OCI-LY7 (cell line): Measurements from ENCODE around the gene TXNL4B. TPM values are rescaled to one million over a fixed set of nuclear protein-coding genes. Genes with fewer than 3 reads are reported as not detected.

Source experiments
- BruUV-seq: library from RNA; stranded (reverse); fragments of 400-500 nt; replicated peaks from 2 replicates; lab custom pipeline; 2021; lab: Mats Ljungman, UMichigan
- CTCF ChIA-PET: fragments of 300-600 bp; sonication (Branson Sonifier 250); formaldehyde crosslinking; loops from one replicate; lab custom pipeline; 2022; ENCODE audit warnings: antibody characterized with exemption; ENCODE audit not compliant: unreplicated experiment; lab: Charles Lee
- POLR2A ChIA-PET: fragments of 300-600 bp; sonication (Branson Sonifier 250); formaldehyde crosslinking; loops from one replicate; lab custom pipeline; 2022; ENCODE audit warnings: antibody characterized with exemption; lab: Charles Lee
- DNase-seq: peaks from one replicate; pipeline ENCODE4 v3.0.0-alpha.2; 2015; ENCODE audit warnings: low spot score
- H2AFZ ChIP-seq: fragments of 200-600 bp; sonication (generic), shearing (Covaris generic); 2 replicates; pipeline ENCODE4 v1.6.1; 2014; ENCODE audit warnings: mild to moderate bottlenecking, antibody characterized with exemption, low read length, moderate library complexity
- H3K27ac ChIP-seq: fragments of 200-600 bp; sonication (generic); 2 replicates; pipeline ENCODE4 v1.5.1; 2014; ENCODE audit warnings: mixed run types, low read depth, mild to moderate bottlenecking, moderate library complexity, low read length, inconsistent platforms; ENCODE audit not compliant: poor library complexity, severe bottlenecking
- H3K36me3 ChIP-seq: fragments of 200-600 bp; sonication (generic); 2 replicates; pipeline ENCODE4 v1.6.1; 2014; ENCODE audit warnings: mild to moderate bottlenecking, antibody characterized with exemption, low read length, moderate library complexity, mixed read lengths; ENCODE audit not compliant: insufficient read depth
- H3K4me1 ChIP-seq: fragments of 200-600 bp; sonication (generic); 2 replicates; pipeline ENCODE4 v1.5.1; 2014; ENCODE audit warnings: mild to moderate bottlenecking, low read length; ENCODE audit not compliant: insufficient read depth, poor library complexity, severe bottlenecking
- H3K4me2 ChIP-seq: fragments of 200-600 bp; sonication (generic); 2 replicates; pipeline ENCODE4 v1.6.1; 2014; ENCODE audit warnings: mild to moderate bottlenecking, low read length
- H3K4me3 ChIP-seq: fragments of 200-600 bp; sonication (generic); 2 replicates; pipeline ENCODE4 v1.5.1; 2014; ENCODE audit warnings: mild to moderate bottlenecking, low read depth, low read length; ENCODE audit not compliant: poor library complexity, severe bottlenecking
- H3K79me2 ChIP-seq: fragments of 200-600 bp; sonication (generic); 2 replicates; pipeline ENCODE4 v1.6.1; 2016; ENCODE audit warnings: low read depth, mild to moderate bottlenecking, low read length, moderate library complexity, mixed read lengths; ENCODE audit not compliant: insufficient read depth
- H3K9me2 ChIP-seq: fragments of 200-600 bp; sonication (generic); 2 replicates; pipeline ENCODE4 v1.6.1; 2016; ENCODE audit warnings: mild to moderate bottlenecking, low read length, mixed read lengths; ENCODE audit not compliant: insufficient read depth
- H3K9me3 ChIP-seq: fragments of 200-600 bp; sonication (generic); 2 replicates; pipeline ENCODE4 v1.6.1; 2014; ENCODE audit warnings: mild to moderate bottlenecking, mixed run types, low read length, mixed read lengths
- H4K20me1 ChIP-seq: fragments of 200-600 bp; sonication (generic); 2 replicates; pipeline ENCODE4 v1.6.1; 2014; ENCODE audit warnings: mild to moderate bottlenecking, antibody characterized with exemption, low read length, moderate library complexity, mixed read lengths; ENCODE audit not compliant: insufficient read depth
- EZH2phosphoT487 ChIP-seq: fragments of 200-600 bp; sonication (generic); IDR thresholded peaks from 2 replicates; pipeline ENCODE4 v1.6.1; 2018; ENCODE audit warnings: low read depth, borderline replicate concordance, mild to moderate bottlenecking, mixed run types, antibody characterized with exemption, low read length, moderate library complexity, mixed read lengths
- intact Hi-C: fragments of 100-400 bp; cut with micrococcal nuclease; formaldehyde crosslinking; loops from one replicate; pipeline ENCODE4 v1.10.0; 2022; ENCODE audit not compliant: unreplicated experiment
- total RNA-seq, 2 experiments: library from RNA; depleted of rRNA in 1 of 2; stranded (reverse); fragments of >200 nt in 1 of 2; shearing (Covaris generic) in 1 of 2; gene quantifications; 2 replicates each; pipeline ENCODE4 v1.2.3, GENCODE V29; 2014 to 2022
- TF ChIP-seq, protein P1 (sequence below): fragments of 200-600 bp; sonication (generic); conservative IDR thresholded peaks from 2 replicates; pipeline ENCODE4 v1.5.1; 2014; ENCODE audit warnings: mild to moderate bottlenecking, antibody characterized with exemption, low read length, moderate library complexity, mixed read lengths

TXNL4B gene
- total RNA-seq, 2 experiments from 2014 or later: 7.9 to 14.5 TPM

DNA sequence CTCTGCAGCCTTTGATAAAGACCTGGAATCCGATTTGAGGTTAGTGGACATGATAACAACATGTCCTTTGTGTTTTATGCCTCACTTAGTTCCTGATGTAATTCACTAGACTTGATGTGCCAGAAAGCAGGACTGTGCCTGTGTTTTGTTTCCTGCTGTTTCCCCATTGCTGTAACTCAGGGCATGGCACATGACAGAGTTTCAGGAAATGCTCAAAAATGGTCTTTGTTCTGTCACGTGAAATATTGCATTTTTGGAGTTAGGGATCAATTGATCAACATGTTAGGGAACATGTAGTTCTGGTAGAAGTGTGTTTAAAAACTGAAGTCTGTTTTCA lies 33.0 kb upstream of the TXNL4B start:
- Histone ChIP-seq H3K4me1 (no peaks in the 10 kb centered on the region), H3K9me2 (no peaks in the 10 kb centered on the region), H3K36me3 (no peaks in the 10 kb centered on the region), H4K20me1 (no peaks in the 10 kb centered on the region), H3K9me3 (no peaks in the 10 kb centered on the region), H3K4me3 (no peak overlapping the region), H3K27ac (no peak overlapping the region), H2AFZ (no peak overlapping the region), H3K4me2 (no peak overlapping the region), H3K79me2 (no peaks in the 10 kb centered on the region)
- CTCF ChIA-PET: interaction anchor here (0.7 kb wide), 1 partner anchor 8 kb away, joined by 3 read pairs; no protein-coding TSS in a partner anchor
- POLR2A ChIA-PET: interaction anchor here (0.5 kb wide), 1 partner anchor 9 kb away, joined by 4 read pairs; no protein-coding TSS in a partner anchor
- intact Hi-C loops: loop anchor here (10.0 kb wide), 1 partner anchor 278 kb away; no protein-coding TSS in a partner anchor
- no peak for DNase-seq
- TF ChIP-seq, protein P1, sequence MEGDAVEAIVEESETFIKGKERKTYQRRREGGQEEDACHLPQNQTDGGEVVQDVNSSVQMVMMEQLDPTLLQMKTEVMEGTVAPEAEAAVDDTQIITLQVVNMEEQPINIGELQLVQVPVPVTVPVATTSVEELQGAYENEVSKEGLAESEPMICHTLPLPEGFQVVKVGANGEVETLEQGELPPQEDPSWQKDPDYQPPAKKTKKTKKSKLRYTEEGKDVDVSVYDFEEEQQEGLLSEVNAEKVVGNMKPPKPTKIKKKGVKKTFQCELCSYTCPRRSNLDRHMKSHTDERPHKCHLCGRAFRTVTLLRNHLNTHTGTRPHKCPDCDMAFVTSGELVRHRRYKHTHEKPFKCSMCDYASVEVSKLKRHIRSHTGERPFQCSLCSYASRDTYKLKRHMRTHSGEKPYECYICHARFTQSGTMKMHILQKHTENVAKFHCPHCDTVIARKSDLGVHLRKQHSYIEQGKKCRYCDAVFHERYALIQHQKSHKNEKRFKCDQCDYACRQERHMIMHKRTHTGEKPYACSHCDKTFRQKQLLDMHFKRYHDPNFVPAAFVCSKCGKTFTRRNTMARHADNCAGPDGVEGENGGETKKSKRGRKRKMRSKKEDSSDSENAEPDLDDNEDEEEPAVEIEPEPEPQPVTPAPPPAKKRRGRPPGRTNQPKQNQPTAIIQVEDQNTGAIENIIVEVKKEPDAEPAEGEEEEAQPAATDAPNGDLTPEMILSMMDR: no peak
- TF ChIP-seq EZH2phosphoT487: no peak
- BruUV-seq: no TSS peak

DNA sequence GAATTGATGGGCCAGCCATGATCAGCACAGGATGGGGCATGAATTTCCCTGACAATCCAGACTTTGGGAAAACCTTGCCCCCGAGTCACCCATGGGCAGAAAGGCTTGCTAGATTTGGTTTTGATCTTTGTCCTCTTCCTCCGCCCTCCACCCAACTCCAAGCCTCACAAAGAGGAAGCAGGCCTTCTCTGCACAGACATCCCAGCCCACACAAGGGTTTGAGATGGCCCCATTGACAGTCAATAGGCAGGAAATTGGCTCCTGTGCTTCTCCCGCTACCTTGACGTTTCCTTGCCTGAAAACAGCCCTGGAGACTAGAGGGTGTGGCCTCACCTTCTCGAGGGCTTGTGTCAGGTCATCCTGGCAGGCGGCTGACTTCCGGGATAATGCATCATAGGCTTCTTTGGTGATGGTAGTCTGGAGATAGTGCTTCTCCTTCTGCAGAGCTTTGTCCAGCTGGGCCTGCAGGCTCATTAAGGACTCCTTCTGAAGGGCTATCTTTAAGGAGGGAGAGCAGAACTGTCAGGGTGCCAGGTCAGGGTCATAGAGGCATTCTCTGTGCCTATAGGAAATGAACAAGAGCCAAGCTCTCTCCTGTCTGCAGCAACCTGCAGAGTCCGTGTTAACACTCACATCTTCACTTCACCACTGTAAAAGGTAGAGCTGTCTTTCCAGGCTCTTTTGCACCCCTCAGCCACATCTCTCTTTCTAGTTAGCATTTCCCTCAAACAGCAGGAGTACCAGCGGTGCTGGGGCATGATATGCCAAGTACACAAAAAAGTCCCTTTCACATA lies 32.4 kb upstream of the TXNL4B start:
- TF ChIP-seq, protein P1: no peak
- TF ChIP-seq EZH2phosphoT487: no peak
- Histone ChIP-seq H3K9me2 (no peaks in the 10 kb centered on the region), H3K9me3 (no peaks in the 10 kb centered on the region), H3K27ac (no peak overlapping the region), H3K36me3 (no peaks in the 10 kb centered on the region), H3K4me1 (no peaks in the 10 kb centered on the region), H3K4me3 (no peak overlapping the region), H3K4me2 (no peak overlapping the region), H3K79me2 (no peaks in the 10 kb centered on the region), H2AFZ (no peak overlapping the region), H4K20me1 (no peaks in the 10 kb centered on the region)
- ChIA-PET POLR2A (interaction anchor here (0.5 kb wide), 2 partner anchors 9 to 230 kb away, joined by 3 to 4 read pairs; no protein-coding TSS in a partner anchor), CTCF (interaction anchor here (0.7 kb wide), 1 partner anchor 9 kb away, joined by 3 read pairs; no protein-coding TSS in a partner anchor)
- no TSS peak for BruUV-seq
- DNase-seq: no peak
- intact Hi-C loops: loop anchor here (1.0 to 10.0 kb wide), 2 partner anchors 279 to 341 kb away; no protein-coding TSS in a partner anchor
